Natural killer cell (primary cell): ENCODE results near the gene ABHD6. TPM values are rescaled to one million over a fixed set of nuclear protein-coding genes. Genes with fewer than 3 reads are reported as not detected.
A peak's percentile ranks its signal among the peaks of the same experiment; 100 is the strongest.

Experiments
- ATAC-seq, 3 donors: fragments of 150-1000 bp in 2 of 3; fragments of 200-7000 bp in 1 of 3; cut with Tn5 transposase; 1 replicate in 1 of 3; 2 replicates in 2 of 3; pipeline ENCODE4 v1.10.0; 2021; ENCODE audit warnings: mild to moderate bottlenecking in 2 of 3, moderate library complexity in 2 of 3
- DNase-seq, 2 donors: peaks; one replicate each; pipeline versions ENCODE4 v3.0.0 to v3.0.0-alpha.2; 2013 to 2021; ENCODE audit warnings: mixed read lengths in 1 of 2
- H3K27ac ChIP-seq: one replicate; pipeline ENCODE4 v1.5.1; 2013; ENCODE audit warnings: mild to moderate bottlenecking, low read length
- H3K27me3 ChIP-seq: one replicate; pipeline ENCODE4 v1.6.1; 2013; ENCODE audit warnings: low read length; ENCODE audit not compliant: control insufficient read depth, insufficient read depth
- H3K36me3 ChIP-seq: one replicate; pipeline ENCODE4 v1.6.1; 2013; ENCODE audit warnings: low read length; ENCODE audit not compliant: control insufficient read depth, insufficient read depth
- H3K4me1 ChIP-seq: one replicate; pipeline ENCODE4 v1.6.1; 2013; ENCODE audit warnings: low read length; ENCODE audit not compliant: control insufficient read depth, insufficient read depth
- H3K4me3 ChIP-seq: one replicate; pipeline ENCODE4 v1.5.1; 2013; ENCODE audit warnings: low read length
- H3K9me3 ChIP-seq: one replicate; pipeline ENCODE4 v1.6.1; 2013; ENCODE audit warnings: low read length; ENCODE audit not compliant: control insufficient read depth, insufficient read depth
- H3K27ac Mint-ChIP-seq, 2 donors: one replicate each; pipeline ENCODE4 v1.8.0; 2022; ENCODE audit warnings: mild to moderate bottlenecking in 2 of 2, mixed read lengths in 2 of 2, moderate library complexity in 1 of 2
- H3K27me3 Mint-ChIP-seq, 2 donors: one replicate each; pipeline ENCODE4 v1.8.0; 2022; ENCODE audit warnings: low read depth in 2 of 2, mixed read lengths in 2 of 2
- H3K36me3 Mint-ChIP-seq: one replicate; pipeline ENCODE4 v1.8.0; 2022; ENCODE audit warnings: mixed read lengths
- H3K4me1 Mint-ChIP-seq, 2 donors: one replicate each; pipeline ENCODE4 v1.8.0; 2022; ENCODE audit warnings: mixed read lengths in 2 of 2
- H3K4me3 Mint-ChIP-seq: one replicate; pipeline ENCODE4 v1.8.0; 2022; ENCODE audit warnings: mild to moderate bottlenecking, moderate library complexity, mixed read lengths
- H3K9me3 Mint-ChIP-seq, 2 donors: one replicate each; pipeline ENCODE4 v1.8.0; 2022; ENCODE audit warnings: mixed read lengths in 2 of 2
- WGBS: methylation state at CpG from one replicate; pipeline ENCODE4 v1.1.7; 2013; ENCODE audit warnings: missing lambda C conversion rate; ENCODE audit not compliant: insufficient coverage; 5-methylcytosine and 5-hydroxymethylcytosine counted together
- intact Hi-C: fragments of 100-400 bp; cut with micrococcal nuclease; formaldehyde crosslinking; loops from one replicate; pipeline ENCODE4 v1.14.2; 2022
- total RNA-seq, 4 donors: library from RNA; stranded (reverse); fragments of 120-200 nt in 1 of 4; gene quantifications; one replicate each; pipeline versions ENCODE4 v1.2.3 to v1.2.4, GENCODE V29; 2013 to 2022
- TF ChIP-seq, protein P1 (sequence below): fragments of 200-600 bp; IDR thresholded peaks from one replicate; pipeline ENCODE4 v1.8.0; 2022; ENCODE audit warnings: antibody characterized with exemption

Gene ABHD6
- total RNA-seq, 3 donors from 2014 or later (not counting 1 experiment from before 2014, with no cell fraction given), result 5.0 to 10.6 (median 9.3) TPM

DNA sequence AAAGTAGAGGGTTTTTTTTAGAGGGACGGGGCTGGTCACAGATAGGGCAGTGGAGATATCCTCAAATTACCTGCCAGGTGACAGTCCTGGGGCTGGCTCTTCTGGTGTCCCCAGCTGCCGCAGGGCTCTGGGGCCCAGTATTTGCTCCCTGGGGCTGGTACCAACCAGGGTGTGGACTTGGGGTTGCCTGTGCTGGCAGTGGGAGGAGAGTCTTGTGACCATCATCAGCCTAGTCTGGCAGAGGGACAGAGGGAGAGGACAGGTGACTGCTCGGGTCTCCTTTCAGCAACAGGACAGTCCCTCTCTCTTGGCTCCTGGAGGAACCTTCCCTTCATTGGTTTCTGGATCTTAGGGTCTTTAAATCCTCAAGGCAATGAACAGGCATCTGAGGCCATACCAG, 60.6 kb downstream of the ABHD6 start:
- no peak overlapping the region for H3K4me3 ChIP-seq
- Mint-ChIP-seq H3K36me3 (no peaks in the 10 kb centered on the region), H3K9me3 (peaks cover 2 to 7% of the 10 kb centered on the region in 2 donors), H3K27me3 (peaks cover 18 to 19% of the 10 kb centered on the region in 2 donors), H3K4me3 (no peak overlapping the region), H3K27ac (no peak overlapping the region), H3K4me1 (no peaks in the 10 kb centered on the region)
- TF ChIP-seq, protein P1, sequence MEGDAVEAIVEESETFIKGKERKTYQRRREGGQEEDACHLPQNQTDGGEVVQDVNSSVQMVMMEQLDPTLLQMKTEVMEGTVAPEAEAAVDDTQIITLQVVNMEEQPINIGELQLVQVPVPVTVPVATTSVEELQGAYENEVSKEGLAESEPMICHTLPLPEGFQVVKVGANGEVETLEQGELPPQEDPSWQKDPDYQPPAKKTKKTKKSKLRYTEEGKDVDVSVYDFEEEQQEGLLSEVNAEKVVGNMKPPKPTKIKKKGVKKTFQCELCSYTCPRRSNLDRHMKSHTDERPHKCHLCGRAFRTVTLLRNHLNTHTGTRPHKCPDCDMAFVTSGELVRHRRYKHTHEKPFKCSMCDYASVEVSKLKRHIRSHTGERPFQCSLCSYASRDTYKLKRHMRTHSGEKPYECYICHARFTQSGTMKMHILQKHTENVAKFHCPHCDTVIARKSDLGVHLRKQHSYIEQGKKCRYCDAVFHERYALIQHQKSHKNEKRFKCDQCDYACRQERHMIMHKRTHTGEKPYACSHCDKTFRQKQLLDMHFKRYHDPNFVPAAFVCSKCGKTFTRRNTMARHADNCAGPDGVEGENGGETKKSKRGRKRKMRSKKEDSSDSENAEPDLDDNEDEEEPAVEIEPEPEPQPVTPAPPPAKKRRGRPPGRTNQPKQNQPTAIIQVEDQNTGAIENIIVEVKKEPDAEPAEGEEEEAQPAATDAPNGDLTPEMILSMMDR, result no peak
- ATAC-seq (no peak), DNase-seq (no peak)
- H3K4me1 ChIP-seq, result no peaks in the 10 kb centered on the region
- H3K27ac ChIP-seq, result no peak overlapping the region
- no peaks in the 10 kb centered on the region for H3K27me3 ChIP-seq
- intact Hi-C loops, result loop anchor here (2.0 kb wide), 1 partner anchor 111 kb away; no protein-coding TSS in a partner anchor
- WGBS, result 88% methylated on average over 3 of the region's 3 CpGs
- no peaks in the 10 kb centered on the region for H3K36me3 ChIP-seq
- peaks cover 10% of the 10 kb centered on the region for H3K9me3 ChIP-seq

DNA sequence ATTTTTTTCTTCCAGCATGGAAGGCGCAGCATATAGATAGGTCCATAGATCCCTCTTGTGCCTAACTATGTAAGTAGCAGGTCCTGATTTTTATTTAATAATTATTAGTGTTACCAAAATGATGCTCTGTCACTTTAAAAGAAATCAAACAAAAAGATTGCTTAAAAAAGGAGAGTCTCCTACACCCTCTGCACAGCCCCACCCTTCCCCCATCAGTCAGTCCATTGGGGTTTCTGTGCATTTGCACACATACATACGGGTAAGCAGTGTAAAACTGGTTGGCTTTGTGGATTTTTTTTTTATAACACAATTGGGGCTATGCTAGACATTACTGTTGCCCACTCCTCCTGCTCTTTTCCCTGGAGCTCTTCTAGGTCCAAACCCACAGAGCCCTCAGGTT, 61.5 kb downstream of the ABHD6 start:
- ATAC-seq, result no peak
- Histone ChIP-seq H3K27me3 (no peaks in the 10 kb centered on the region), H3K9me3 (peaks cover 10% of the 10 kb centered on the region), H3K4me1 (no peaks in the 10 kb centered on the region), H3K36me3 (no peaks in the 10 kb centered on the region), H3K27ac (no peak overlapping the region), H3K4me3 (no peak overlapping the region)
- no peak for DNase-seq
- Mint-ChIP-seq H3K36me3 (no peaks in the 10 kb centered on the region), H3K27ac (no peak overlapping the region), H3K4me1 (no peaks in the 10 kb centered on the region), H3K4me3 (no peak overlapping the region), H3K9me3 (peaks cover 2 to 7% of the 10 kb centered on the region in 2 donors), H3K27me3 (peaks cover 18 to 19% of the 10 kb centered on the region in 2 donors)
- TF ChIP-seq, protein P1, result no peak
- intact Hi-C loops, result loop anchor here (2.0 kb wide), 1 partner anchor 112 kb away; no protein-coding TSS in a partner anchor
- WGBS, result no CpG with 5 or more reads among the region's 2 CpGs

DNA sequence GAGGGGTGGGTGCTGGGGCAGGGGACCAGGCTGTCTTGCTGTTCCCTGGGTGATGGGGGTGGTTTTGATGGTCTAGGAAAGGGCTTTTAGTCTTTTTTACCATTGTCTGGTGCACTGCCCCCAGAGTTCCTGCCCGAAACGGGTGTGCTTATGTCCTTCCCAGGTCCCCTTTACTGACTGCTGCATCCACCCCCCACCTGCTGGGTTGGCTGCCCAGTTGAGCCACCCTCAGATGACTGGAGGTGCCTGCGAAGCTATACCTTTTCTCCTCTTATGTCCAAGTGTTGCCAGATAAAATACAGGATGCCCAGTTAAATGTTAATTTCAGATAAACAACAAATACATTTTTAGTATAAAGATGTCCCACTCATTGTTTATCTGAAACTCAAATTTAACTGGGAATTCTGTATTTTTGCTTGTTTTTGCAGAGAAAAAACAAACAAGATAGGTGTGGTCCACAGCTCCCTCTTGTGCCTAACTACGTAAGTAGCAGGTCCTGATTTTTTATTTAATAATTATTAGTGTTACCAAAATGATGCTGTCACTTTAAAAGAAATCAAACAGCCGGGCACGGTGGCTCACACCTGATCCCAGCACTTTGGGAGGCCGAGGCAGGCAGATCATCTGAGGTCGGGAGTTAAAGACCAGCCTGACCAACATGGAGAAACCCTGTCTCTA, 62.4 kb downstream of the ABHD6 start:
- DNase-seq, result peak in 1 of 2 donors; percentile 36

More for the DNA sequence above, 62.4 kb downstream of the ABHD6 start:
- H3K4me3 ChIP-seq, result no peak overlapping the region
- H3K27me3 Mint-ChIP-seq, result peaks cover 18 to 19% of the 10 kb centered on the region in 2 donors
- peak in 1 of 3 donors; percentile 18 for ATAC-seq
- TF ChIP-seq, protein P1, result peak; percentile 29
- intact Hi-C loops, result loop anchor here (2.0 to 5.0 kb wide), 2 partner anchors 113 to 332 kb away; no protein-coding TSS in a partner anchor
- no peaks in the 10 kb centered on the region for H3K36me3 ChIP-seq
- H3K9me3 ChIP-seq, result peaks cover 10% of the 10 kb centered on the region
- no peak overlapping the region for H3K27ac ChIP-seq
- no peak overlapping the region for H3K4me3 Mint-ChIP-seq
- H3K9me3 Mint-ChIP-seq, result peaks cover 2 to 7% of the 10 kb centered on the region in 2 donors
- no peaks in the 10 kb centered on the region for H3K4me1 ChIP-seq
- no peaks in the 10 kb centered on the region for H3K36me3 Mint-ChIP-seq
- no peaks in the 10 kb centered on the region for H3K27me3 ChIP-seq
- no peaks in the 10 kb centered on the region for H3K4me1 Mint-ChIP-seq
- H3K27ac Mint-ChIP-seq, result no peak overlapping the region
- 22% methylated on average over 7 of the region's 8 CpGs for WGBS
